Smooth muscle cell (in vitro differentiated cells): ENCODE measurements around the gene FBXO40. TPM values are rescaled to one million over a fixed set of nuclear protein-coding genes. Genes with fewer than 3 reads are reported as not detected.

Experiments
- DNase-seq: peaks from one replicate; lab custom pipeline; 2025; ENCODE audit not compliant: unreplicated experiment; lab: John Stamatoyannopoulos, UW
- H2AFZ ChIP-seq: fragments of 200-600 bp; sonication (generic); 2 replicates; pipeline ENCODE4 v1.6.0; 2016; ENCODE audit warnings: antibody characterized with exemption, low read depth, mild to moderate bottlenecking
- H3F3A ChIP-seq: fragments of 200-600 bp; sonication (generic); 2 replicates; pipeline ENCODE4 v1.6.0; 2017; ENCODE audit warnings: antibody characterized with exemption, low read depth
- H3K27ac ChIP-seq: fragments of 200-600 bp; sonication (generic); 2 replicates; pipeline ENCODE4 v1.5.1; 2016; ENCODE audit warnings: low read depth, mild to moderate bottlenecking
- H3K27me3 ChIP-seq: fragments of 200-600 bp; sonication (generic); 2 replicates; pipeline ENCODE4 v1.6.1; 2016; ENCODE audit warnings: low read depth, mild to moderate bottlenecking
- H3K36me3 ChIP-seq: fragments of 200-600 bp; sonication (generic); 2 replicates; pipeline ENCODE4 v1.5.1; 2016; ENCODE audit warnings: low read depth
- H3K4me1 ChIP-seq: fragments of 200-600 bp; sonication (generic); 2 replicates; pipeline ENCODE4 v1.5.1; 2016; ENCODE audit warnings: low read depth
- H3K4me2 ChIP-seq: fragments of 200-600 bp; sonication (generic); 2 replicates; pipeline ENCODE4 v1.6.0; 2016; ENCODE audit warnings: mild to moderate bottlenecking
- H3K4me3 ChIP-seq: fragments of 200-600 bp; sonication (generic); 2 replicates; pipeline ENCODE4 v1.5.1; 2016; ENCODE audit warnings: mild to moderate bottlenecking
- H3K79me2 ChIP-seq: fragments of 200-600 bp; sonication (generic); 2 replicates; pipeline ENCODE4 v1.6.0; 2016; ENCODE audit warnings: low read depth, mild to moderate bottlenecking
- H3K9ac ChIP-seq: fragments of 200-600 bp; sonication (generic); 2 replicates; pipeline ENCODE4 v1.6.0; 2016; ENCODE audit warnings: low read depth
- H3K9me3 ChIP-seq: fragments of 200-600 bp; sonication (generic); replicated peaks from 2 replicates; pipeline ENCODE4 v1.5.1; 2016; ENCODE audit warnings: low read depth
- H4K20me1 ChIP-seq: fragments of 200-600 bp; sonication (generic); 2 replicates; pipeline ENCODE4 v1.6.0; 2016; ENCODE audit warnings: low read depth
- WGBS: methylation state at CpG from one replicate; pipeline ENCODE4 v1.1.7; 2016; ENCODE audit warnings: low lambda C conversion rate; 5-methylcytosine and 5-hydroxymethylcytosine counted together
- polyA plus RNA-seq: library from polyadenylated mRNA; unstranded; fragments of >200 nt; fragmentation: Nextera tagmentation; extraction: Ambion mirVana; gene quantifications from 2 replicates; pipeline ENCODE4 v1.2.1, GENCODE V29; 2016
- total RNA-seq: library from RNA; depleted of rRNA; stranded (reverse); fragments of >200 nt; gene quantifications from 2 replicates; pipeline ENCODE4 v1.2.3, GENCODE V29; 2014
- TF ChIP-seq, protein P1 (sequence below): fragments of 200-600 bp; sonication (generic); IDR thresholded peaks from 2 replicates; pipeline ENCODE4 v1.5.1; 2017; ENCODE audit warnings: borderline replicate concordance, mild to moderate bottlenecking, antibody characterized with exemption; ENCODE audit not compliant: insufficient read depth, poor library complexity, severe bottlenecking

Gene FBXO40
- total and polyA plus RNA-seq, 2 experiments from 2014 or later, result not detected

DNA sequence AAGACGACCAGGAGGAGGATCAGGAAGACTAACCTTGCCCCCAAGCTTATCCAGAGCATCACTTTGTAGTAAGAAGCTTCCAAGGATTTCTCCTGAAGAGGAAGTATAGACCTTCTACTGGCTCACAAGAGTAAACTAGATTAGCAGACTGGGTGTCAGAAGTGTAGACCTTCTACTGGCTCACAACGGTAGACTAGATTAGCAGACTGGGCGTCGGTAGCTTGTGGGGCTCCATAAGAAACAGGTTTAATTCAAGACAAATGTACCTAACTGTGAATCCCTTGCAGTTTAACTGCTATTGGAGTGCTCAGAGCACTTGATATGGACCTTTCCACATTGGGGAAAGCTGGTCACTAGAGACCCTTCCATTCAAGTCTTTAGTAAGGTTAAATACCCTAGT is 12.9 kb downstream of the FBXO40 start:
- WGBS, result 91% methylated on average over 4 of the region's 4 CpGs
- no peak for DNase-seq
- Histone ChIP-seq H3K4me2 (no peak overlapping the region), H3K27me3 (no peaks in the 10 kb centered on the region), H3K9me3 (no peaks in the 10 kb centered on the region), H4K20me1 (no peaks in the 10 kb centered on the region), H3F3A (no peaks in the 10 kb centered on the region), H2AFZ (no peak overlapping the region), H3K4me1 (no peaks in the 10 kb centered on the region), H3K79me2 (no peaks in the 10 kb centered on the region), H3K27ac (no peak overlapping the region), H3K9ac (no peak overlapping the region), H3K4me3 (no peak overlapping the region), H3K36me3 (no peaks in the 10 kb centered on the region)
- TF ChIP-seq, protein P1, sequence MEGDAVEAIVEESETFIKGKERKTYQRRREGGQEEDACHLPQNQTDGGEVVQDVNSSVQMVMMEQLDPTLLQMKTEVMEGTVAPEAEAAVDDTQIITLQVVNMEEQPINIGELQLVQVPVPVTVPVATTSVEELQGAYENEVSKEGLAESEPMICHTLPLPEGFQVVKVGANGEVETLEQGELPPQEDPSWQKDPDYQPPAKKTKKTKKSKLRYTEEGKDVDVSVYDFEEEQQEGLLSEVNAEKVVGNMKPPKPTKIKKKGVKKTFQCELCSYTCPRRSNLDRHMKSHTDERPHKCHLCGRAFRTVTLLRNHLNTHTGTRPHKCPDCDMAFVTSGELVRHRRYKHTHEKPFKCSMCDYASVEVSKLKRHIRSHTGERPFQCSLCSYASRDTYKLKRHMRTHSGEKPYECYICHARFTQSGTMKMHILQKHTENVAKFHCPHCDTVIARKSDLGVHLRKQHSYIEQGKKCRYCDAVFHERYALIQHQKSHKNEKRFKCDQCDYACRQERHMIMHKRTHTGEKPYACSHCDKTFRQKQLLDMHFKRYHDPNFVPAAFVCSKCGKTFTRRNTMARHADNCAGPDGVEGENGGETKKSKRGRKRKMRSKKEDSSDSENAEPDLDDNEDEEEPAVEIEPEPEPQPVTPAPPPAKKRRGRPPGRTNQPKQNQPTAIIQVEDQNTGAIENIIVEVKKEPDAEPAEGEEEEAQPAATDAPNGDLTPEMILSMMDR, result no peak

DNA sequence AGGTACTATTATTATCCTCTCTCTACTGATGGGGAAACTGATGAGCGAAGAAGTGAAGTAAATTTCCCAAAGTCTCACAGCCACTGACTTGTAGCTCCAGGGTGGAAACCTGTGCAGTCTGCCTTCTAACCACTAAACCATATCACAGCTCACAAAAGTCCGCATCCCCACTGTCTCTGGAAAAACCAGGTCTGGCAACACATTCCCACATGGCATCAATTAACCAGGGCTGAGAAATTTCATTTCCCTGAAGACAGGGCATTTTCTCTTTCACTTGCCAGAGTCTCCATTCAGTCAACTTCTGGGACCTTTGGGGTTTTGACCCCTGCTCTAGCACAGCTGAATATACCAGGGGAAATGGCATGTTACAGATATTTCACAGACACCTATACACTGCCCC is 26.5 kb downstream of the FBXO40 start:
- H3K36me3 ChIP-seq, result no peaks in the 10 kb centered on the region
- no peak overlapping the region for H3K4me3 ChIP-seq
- H3K79me2 ChIP-seq, result no peaks in the 10 kb centered on the region
- no peaks in the 10 kb centered on the region for H3K27me3 ChIP-seq
- no peak for DNase-seq
- H3K4me2 ChIP-seq, result no peak overlapping the region
- H3K9ac ChIP-seq, result no peak overlapping the region
- H3F3A ChIP-seq, result no peaks in the 10 kb centered on the region
- TF ChIP-seq, protein P1, result no peak
- no peaks in the 10 kb centered on the region for H4K20me1 ChIP-seq
- no peaks in the 10 kb centered on the region for H3K9me3 ChIP-seq
- 82% methylated on average over 2 of the region's 2 CpGs for WGBS
- no peak overlapping the region for H2AFZ ChIP-seq
- H3K4me1 ChIP-seq, result no peaks in the 10 kb centered on the region
- no peak overlapping the region for H3K27ac ChIP-seq

DNA sequence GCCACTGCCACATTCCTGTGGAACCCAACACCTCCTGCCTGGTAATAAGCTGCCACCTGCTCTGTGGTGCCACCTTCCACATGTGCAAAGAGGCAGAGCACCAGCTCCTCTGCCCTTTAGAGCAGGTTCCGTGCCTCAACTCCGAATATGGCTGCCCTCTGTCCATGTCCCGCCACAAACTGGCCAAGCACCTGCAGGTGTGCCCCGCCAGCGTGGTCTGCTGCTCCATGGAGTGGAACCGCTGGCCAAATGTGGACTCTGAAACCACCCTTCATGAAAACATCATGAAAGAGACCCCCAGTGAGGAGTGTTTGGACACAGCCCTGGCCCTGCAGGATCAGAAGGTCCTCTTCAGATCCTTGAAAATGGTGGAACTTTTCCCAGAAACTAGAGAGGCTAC is 28.3 kb downstream of the FBXO40 start:
- H3K9ac ChIP-seq, result no peak overlapping the region
- no peaks in the 10 kb centered on the region for H3K79me2 ChIP-seq
- no peaks in the 10 kb centered on the region for H3K36me3 ChIP-seq
- DNase-seq, result no peak
- no peaks in the 10 kb centered on the region for H4K20me1 ChIP-seq
- WGBS, result 96% methylated on average over 6 of the region's 6 CpGs
- no peak overlapping the region for H3K4me3 ChIP-seq
- no peaks in the 10 kb centered on the region for H3K27me3 ChIP-seq
- H3K4me2 ChIP-seq, result no peak overlapping the region
- TF ChIP-seq, protein P1, result no peak
- no peaks in the 10 kb centered on the region for H3K9me3 ChIP-seq
- no peak overlapping the region for H3K27ac ChIP-seq
- H3K4me1 ChIP-seq, result no peaks in the 10 kb centered on the region
- no peak overlapping the region for H2AFZ ChIP-seq
- H3F3A ChIP-seq, result no peaks in the 10 kb centered on the region

DNA sequence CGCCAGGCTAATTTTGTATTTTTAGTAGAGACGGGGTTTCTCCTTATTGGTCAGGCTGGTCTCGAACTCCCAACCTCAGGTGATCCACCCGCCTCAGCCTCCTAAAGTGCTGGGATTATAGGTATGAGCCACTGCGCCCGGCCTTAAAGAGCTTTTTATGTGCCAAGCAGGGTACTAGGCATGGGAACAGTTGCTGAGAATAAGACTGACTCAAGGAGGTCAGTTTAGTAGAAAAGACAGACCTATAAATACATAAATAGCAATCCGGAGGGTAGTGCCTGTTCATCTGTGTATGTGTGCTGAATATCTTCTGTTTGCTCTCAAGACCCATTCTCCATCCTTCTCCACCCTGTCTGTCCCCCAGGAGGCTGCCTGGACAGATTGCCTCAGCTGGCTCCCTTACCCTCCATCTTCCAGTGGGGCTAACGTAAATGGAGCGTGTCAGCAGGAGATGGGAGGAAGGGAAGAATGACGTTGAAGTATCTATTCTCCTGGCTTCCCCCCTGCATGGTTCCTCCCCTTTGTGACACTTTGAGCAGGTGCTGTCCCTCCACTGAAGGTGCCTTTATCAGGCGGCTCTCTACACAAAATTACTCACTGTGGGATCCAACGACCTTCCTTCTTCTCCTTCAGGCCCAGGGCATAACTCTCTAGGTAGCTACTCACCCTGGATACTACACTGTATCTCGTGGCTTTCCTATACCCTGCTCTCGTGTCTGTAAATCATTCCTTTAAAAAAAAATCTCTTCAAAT is 31.1 kb downstream of the FBXO40 start:
- H3K4me2 ChIP-seq, result no peak overlapping the region
- no peak overlapping the region for H3K27ac ChIP-seq
- H2AFZ ChIP-seq, result no peak overlapping the region
- H3K4me1 ChIP-seq, result no peaks in the 10 kb centered on the region
- H3K9ac ChIP-seq, result no peak overlapping the region
- H3K9me3 ChIP-seq, result no peaks in the 10 kb centered on the region
- H3K36me3 ChIP-seq, result no peaks in the 10 kb centered on the region
- 86% methylated on average over 14 of the region's 14 CpGs for WGBS
- no peaks in the 10 kb centered on the region for H3F3A ChIP-seq
- no peaks in the 10 kb centered on the region for H3K79me2 ChIP-seq
- H3K4me3 ChIP-seq, result no peak overlapping the region
- no peak for DNase-seq
- no peaks in the 10 kb centered on the region for H4K20me1 ChIP-seq
- H3K27me3 ChIP-seq, result no peaks in the 10 kb centered on the region
- TF ChIP-seq, protein P1, result no peak
